Eye (tissue), 1 donor: ENCODE results near the gene UBIAD1.

Experiments used
- DNase-seq: peaks from one replicate; pipeline ENCODE4 v3.0.0-alpha.2; 2015

UBIAD1 gene

DNA sequence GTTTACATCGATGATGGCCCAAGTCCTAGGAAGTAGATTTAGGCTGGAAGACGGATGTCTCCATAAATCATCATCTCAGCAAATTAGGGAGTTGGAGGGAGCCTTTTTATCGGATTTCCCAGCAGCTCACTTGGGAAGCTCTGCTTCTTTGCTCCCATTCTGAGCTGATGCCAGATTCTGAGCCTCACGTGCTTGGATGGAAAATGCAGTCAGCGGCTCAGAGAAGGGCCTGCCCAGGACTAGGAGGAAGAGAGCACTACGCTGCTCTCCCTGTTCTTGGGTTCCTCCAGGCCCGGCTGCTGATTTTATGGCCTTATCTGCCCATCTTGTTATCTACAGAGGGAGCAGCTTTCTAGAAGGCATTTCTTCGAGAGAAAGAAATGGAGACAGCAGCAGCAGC is 42.0 kb downstream of the UBIAD1 start:
- DNase-seq = no peak

DNA sequence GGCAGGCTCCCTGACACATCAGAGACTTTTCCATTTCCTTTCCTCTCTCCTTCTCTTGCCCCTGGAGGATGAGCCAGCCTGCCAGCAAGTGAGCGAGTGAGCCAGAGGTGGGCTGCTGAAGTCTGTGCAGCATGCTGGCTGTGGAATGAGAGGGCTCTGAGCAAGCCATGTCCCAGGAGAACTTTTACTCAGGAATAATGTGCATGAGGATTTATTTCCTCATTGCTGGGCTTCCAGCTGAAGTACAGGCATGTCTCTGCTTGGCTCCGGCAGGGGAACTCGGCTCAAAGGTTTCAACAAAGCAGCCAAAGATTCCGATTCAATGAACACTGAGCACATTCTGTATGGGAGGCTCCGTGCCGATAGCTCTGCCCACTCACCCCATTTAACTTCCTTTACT is 43.7 kb downstream of the UBIAD1 start:
- DNase-seq = peak; percentile 40

DNA sequence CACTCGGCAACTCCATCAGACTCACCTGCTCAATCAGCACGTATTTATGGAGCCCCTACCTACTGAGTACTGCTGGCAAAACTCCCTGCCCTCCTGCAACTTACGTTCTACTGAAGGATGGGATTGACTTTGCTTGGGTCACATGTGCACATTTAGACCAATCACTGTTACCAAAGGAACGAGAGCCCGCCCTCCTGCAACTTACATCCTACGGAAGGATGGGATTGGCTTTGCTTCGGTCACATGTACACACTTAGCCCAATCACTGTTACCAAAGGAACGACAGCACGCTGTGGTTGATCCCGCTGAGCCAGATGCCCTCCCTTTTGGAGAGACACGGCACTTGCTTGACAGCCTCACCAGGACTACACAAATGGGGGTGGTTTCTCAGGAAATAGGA is 46.0 kb downstream of the UBIAD1 start:
- DNase-seq = no peak

DNA sequence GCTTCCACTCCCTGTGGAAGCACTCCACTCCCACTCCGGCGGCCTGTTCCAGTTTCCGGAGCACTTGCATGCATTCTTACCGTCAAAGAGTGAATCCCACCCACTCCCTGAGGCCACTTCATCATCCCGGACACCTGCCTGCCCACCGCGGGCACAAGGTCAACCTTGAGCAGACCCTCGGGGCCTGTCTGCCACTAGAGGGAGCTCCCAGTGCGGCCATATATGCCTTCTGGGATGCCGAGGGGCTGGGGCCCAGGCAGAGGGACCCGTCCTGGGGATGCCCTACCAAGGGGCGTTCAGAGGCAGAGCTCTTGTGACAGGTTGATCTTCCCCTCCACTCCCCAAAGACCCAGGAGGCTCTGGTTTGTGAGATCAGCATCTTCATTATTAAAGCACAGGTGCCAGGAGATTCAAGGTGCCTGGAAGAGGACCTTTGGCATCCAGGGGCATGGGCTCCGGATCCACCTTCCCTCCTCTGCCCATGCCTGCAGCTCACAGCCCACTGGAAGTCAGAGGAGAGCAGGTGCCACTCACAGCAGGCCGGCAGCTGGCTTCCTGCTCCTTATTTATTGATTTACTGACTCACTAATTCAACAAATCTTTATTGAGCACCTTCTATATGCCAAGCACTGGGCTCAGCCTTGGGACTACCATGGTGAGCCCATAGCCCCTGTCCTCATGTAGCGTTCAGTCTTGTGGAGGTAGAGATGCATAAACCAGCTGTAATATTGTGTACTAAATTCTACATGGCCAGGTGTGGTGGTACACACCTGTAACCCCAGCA is 47.3 kb downstream of the UBIAD1 start:
- peak; percentile 76 for DNase-seq

DNA sequence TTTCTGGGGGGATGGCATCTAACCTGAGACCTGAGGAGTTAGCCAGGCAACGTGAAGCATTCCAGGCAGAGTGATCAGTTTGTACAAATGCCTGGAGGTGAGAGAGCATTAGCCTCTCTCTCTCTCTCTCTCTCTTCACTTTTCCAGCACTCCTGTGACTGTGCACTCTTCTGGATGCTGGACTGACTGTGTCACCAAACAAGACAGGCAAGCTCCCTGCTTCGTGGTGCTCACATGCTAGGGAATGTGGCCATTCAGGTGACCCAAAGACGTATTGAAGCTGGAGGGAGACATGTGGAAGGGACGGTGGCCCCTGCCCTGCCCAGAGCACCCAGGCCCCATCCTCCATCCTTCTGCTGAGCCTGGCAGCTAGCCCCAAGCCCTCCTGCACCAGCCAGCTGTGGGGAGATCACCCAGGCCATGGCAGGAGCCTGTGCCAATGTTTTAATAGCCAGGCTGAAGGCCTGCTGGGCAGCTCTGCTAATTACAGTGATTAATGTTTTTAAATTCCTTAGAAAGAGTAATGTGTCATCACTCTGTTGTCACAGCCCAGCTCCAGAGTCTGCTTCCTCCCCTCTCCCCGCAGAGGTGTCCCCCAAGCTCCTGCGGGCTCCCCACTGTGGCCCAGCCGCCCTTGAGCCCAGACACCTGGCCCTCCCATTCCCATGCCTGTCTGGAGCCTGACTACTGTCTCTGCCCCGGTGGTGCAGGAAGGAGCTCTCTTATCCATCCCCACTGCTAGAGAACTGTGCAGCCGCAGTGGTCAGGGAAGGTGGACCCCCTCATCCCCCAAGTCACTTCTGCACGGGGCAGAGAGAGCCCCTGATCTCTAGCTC is 48.9 kb downstream of the UBIAD1 start:
- no peak for DNase-seq

DNA sequence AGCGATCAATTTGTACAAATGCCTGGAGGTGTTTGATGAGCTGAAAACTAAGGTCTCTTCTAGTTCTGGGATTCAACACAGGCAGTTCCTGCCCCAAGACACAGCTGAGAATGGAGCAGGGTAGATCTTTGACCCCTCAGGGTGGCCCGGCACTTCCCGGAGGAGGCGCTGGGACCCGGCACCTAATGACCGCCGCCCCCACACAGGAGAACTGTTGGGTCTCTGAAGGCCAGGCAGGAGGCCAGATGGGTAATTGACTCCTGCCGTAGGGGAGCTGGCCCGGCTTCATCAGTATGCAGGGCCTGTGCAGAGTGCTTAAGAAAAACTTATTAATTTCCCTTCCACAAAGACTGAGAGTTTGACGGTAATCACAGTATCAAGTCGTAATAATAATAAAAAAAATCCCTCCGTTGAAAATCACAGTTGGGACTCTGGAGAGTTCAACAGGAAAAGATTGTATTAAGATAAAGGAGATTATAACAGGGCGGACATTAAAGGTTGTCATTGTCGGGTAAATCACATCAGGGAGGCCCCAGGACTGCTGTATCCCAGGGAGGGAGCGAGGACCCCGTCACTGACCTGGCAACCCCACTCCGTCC is 51.7 kb downstream of the UBIAD1 start:
- no peak for DNase-seq

DNA sequence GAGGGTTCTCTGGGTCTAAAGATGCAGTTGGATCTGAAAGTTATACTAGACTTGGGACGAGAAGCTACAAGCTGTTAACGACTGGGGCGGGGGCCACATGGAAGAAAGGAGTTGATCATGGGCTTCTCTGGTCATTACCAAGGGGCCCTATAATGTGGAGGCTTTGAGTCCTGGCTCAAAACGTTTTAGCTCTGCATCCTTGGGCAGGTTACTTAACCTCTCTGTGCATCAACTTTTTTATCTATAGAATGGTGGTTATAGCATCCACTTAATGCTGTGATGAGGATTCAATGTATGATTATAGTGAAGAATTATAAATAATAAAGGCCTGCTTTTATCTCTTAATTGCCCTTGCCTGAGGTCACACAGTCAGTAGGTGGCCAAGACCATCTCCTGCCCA is 53.1 kb downstream of the UBIAD1 start:
- no peak for DNase-seq

DNA sequence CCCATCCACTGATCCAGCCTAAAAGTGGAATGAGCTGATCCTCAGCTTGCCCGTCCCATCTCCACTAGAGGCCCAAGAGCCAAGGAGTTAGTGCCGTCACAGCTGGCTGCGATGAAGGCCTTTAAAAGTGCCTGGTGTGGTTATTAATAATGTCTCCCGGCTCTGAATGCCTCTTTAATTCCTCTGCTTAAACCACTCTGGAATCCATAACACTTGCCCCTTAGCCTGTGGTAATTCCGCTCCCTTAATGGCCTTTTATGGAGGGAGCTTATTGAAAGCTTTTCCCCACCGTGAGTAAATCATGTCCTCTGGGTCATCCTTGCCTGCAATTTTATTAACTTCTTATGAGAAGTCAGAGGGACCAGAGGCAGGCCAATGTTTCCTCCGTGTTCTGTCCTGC is 55.4 kb downstream of the UBIAD1 start:
- DNase-seq = no peak

DNA sequence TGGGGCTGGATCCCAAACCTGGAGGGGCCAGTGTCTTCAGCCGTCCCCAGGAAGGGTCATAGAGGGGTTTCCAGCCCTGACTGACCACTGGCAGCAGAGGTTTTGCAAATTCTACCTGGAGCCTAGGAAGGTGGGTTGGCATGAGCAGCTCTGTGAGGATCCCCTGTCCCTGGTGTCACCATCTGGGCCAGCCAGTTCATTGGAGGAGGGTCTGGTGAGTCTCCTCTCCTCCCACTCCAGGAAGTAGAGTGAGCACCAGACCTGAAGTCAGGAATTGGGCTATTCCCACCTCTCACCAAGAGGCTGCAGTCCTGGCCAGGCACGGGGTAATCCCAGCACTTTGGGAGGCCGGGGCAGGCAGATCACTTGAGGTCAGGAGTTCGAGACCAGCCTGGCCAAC is 57.4 kb downstream of the UBIAD1 start:
- DNase-seq = no peak

DNA sequence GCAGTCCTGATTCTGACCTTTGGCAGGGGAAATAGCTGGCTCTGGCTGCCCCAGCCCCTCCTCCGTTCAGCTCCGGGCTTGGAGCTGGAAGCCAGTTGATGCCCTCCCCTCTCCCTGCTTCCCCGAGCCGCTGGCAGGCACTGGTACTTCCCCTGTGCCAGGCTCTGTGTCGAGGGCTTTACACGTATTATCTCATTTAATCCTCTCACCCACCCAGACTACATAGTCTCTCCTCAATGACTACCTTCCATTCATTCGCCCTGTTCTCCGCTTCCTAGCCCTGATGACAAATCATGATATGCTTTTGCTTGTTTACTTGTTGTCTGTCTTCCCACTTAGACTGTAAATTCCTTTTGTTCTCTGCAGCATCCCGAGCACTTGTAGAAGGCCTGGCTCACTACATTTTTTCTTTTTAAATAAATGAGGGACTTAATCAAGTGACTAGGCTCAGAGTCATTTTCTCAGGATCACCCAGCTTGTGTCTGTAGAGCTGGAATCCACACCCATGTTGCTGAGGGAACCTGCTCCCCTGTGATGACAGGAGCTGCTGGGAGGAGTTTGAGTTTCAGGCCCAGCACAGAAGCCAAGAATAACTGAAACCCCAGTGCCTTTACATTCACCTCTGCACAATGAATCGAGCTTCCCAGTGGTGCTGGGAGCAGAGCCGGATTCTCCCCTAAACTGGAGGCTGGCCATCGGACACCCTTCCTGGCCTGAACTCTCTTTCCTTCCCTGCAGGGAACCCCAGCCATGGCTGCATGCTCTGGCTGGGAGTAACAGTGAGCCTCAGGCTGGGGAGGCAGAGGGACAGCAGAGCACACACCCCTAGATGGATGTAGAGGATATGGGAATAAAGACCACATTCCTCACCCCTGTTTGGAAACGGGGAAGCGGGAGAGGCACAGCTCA is 58.3 kb downstream of the UBIAD1 start:
- no peak for DNase-seq

DNA sequence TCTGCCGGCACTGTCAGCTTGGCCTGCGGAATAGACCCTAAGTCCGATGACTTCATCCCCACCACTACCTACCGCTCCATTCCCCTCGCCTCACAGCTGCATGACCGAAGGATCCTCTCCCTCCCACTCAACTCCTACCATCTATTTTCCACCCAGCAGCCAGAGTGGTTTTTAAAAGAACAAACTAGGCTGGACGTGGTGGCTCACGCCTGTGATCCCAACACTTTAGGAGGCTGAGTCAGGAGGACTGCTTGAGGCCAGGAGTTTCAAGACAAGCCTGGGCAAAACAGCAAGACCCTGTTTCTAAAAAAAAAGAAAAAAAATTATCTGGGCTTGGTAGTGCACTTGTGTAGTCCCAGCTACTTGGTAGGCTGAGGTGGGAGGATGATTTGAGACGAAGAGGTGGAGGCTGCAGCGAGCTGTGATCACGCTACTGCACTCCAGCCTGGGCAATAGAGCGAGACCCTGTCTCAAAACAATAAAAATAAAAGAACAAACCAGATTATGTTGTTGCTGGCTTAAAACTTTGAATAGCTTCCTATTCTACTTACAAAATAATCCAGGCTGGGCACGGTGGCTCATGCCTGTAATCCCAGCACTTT is 59.0 kb downstream of the UBIAD1 start:
- no peak for DNase-seq

DNA sequence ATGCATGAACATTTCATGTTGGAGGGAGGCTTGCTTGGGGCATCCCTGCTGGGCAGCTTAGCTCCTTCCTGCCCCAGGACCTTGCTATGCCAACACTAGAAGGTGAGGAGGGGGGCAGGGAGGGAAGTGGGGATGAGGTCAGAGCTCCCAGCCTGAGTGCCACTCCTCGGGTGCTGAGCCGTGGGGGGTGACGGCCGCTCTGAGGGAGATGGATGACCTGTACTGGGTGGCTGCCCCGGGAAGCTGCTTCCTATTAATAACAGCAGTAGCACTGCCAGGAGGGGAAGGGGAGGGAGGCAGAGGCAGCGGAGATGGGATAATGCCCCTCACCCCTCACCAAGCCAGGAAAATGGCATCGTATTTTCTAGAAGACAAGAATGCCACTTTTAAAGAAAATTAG is 60.6 kb downstream of the UBIAD1 start:
- DNase-seq = no peak

DNA sequence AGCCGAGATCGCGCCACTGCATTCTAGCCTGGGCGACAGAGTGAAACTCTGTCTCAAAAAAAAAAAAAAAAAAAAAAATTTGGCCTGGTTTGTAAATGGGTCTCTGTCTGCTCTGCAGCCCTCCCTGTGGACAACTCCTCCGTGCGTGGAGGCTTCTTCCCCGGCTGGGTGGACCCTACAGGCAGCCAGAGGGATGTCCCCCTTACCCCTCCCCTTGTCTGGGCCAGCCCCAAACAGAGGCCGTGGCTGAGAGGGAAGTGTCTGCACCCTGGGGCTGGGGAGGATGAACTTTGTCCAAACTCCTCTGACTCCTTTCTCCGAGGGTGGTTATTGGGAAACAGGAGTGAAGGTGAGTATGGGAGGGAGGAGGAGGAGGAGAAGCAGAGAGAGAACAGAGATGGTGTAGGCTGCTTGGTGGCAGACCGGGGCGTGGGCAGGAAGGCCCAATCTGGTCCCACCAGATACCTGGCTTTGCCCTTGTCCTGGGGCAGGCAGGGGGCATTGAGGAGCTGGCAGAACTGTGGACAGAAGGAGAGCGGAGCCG is 61.3 kb downstream of the UBIAD1 start:
- no peak for DNase-seq

DNA sequence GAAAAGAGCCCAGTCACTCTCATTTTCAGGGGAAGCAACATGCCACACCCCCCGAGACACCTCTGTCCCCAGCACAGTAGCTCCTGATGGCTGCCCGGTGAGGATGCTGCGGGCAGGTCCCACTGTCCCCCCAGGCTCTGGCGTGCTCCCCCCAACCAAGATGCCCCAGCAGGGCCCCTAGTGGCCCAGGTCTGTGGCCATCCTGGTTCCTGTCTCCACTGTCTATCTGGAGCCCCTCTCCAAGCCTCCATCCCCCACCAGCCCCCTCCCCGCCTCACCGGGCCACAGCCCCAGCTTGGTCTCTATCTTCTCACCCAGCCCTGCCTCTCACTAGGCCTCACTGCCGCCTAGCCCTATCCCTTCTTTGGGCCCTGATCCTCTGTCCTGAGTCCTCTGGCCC is 61.8 kb downstream of the UBIAD1 start:
- DNase-seq = no peak

DNA sequence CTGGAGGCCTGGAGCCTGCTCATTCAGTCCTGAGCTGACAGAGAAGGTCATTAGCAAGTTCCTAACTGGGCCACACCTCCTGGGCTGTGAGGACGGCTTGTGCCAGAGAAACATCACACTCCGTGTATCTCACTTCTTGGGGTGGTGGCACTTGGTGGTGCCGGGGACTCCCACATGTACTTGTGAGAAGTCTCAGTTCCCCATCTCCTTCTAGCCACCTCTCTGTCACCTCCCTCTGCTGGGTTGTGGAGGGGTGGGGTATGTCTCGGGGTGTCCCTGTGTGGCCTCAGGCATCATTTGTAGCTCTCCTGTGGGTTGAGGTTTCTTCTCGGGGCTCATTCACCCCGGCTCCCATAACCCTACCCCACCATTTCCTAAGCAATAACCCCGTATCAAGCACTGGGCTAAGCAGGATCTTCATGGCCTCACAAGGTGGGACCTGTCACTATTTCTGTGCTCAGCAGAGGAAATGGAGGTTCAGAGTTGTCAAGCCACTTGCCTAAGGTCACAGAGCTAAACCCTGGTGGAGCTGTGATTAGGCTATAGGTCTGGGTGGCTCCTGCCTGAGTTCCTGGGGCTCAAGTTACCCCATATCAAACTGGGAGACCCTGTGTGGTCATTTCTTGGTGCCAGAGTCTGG is 62.5 kb downstream of the UBIAD1 start:
- DNase-seq = no peak

DNA sequence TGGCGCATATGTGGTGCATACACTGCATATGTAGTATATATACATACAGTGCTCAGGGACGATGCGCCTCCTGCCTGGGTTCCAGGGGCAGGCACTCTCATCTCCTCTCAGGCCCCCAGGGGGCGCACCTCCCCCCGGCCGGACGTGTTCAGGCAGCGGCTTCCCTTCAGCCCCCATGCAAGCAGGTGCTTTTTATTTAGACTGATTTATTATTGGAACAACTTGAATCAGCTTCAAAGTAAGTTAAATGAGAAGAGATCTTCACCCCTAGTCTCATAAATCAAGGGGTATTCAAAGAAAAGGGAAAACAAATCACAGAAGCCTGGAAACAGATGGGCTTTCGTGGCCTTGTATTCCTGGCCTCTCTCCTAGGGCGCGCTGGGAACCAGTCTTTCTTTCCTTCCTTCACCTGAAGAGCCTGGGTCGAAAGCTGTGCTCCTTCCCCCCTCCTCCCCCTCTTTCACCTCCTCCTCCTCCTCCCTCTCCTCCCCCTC is 64.6 kb downstream of the UBIAD1 start:
- DNase-seq = peak; percentile 88
